GM12865 (cell line): Measurements from ENCODE around the gene ERF.
A peak's percentile ranks its signal among the peaks of the same experiment; 100 is the strongest.

Source experiments
- DNase-seq: peaks from one replicate; pipeline ENCODE4 v3.0.0; 2010; ENCODE audit warnings: low read depth
- H3K4me3 ChIP-seq: 2 replicates; pipeline ENCODE4 v1.5.1; 2011; ENCODE audit warnings: mild to moderate bottlenecking, low read depth, low read length, control low read depth
- CTCF ChIP-seq: IDR thresholded peaks from 2 replicates; pipeline ENCODE4 v1.5.1; 2011; ENCODE audit warnings: low read length, control low read depth, low read depth, inconsistent platforms; ENCODE audit not compliant: insufficient read depth; ENCODE audit errors: missing control alignments

The ERF gene

GRCh38 chr19:42287017-42287826 lies 32.3 kb upstream of the ERF start:
- no peak for DNase-seq
- TF ChIP-seq CTCF = no peak
- H3K4me3 ChIP-seq = no peak overlapping the region

GRCh38 chr19:42286349-42287016 lies 31.6 kb upstream of the ERF start:
- DNase-seq = no peak
- peak overlapping the region; percentile 91; the same call in 1 of the 2 replicates for H3K4me3 ChIP-seq
- TF ChIP-seq CTCF = no peak

DNA sequence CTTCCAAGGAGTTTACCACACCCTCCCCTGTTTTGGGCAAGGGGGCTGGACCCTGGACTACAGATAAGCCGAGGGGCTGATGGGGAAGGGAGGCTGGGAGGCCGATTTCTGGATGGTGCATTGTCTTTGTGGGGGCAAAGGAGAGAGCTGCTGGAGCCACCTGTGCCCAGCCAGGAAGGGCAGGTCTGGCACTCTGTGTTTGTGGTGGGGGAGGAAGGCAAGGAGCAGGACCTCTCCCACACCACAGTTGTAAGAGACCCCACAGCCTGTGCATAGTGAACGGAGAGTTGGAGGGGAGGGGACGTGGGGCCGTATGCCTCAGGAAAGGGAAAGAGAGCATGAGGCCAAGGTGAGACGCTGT lies 31.0 kb upstream of the ERF start:
- no peak for DNase-seq
- TF ChIP-seq CTCF = no peak
- peak overlapping the region; percentile 91 for H3K4me3 ChIP-seq

DNA sequence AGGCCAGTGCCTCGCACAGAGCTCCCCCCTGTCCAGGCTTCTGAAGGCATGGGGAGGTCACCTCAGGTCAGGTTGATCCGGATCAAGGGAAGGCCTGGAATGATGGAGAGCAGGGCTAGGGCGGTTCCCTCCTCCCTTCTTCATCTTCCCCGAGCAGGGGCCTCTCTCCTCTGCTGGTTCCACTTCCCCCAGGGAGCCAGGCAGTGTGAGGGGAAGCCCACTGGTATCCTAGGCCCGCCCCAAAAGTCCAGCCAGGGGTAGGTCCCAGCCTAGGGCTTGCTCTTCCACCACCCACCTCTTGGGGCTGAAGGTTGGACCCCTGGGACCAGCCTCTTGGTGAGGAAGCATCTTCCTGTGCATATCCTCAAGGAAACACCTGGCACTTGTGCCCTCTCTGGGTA lies 30.6 kb upstream of the ERF start:
- TF ChIP-seq CTCF = no peak
- peak; percentile 38 for DNase-seq
- H3K4me3 ChIP-seq = peak overlapping the region; percentile 91

DNA sequence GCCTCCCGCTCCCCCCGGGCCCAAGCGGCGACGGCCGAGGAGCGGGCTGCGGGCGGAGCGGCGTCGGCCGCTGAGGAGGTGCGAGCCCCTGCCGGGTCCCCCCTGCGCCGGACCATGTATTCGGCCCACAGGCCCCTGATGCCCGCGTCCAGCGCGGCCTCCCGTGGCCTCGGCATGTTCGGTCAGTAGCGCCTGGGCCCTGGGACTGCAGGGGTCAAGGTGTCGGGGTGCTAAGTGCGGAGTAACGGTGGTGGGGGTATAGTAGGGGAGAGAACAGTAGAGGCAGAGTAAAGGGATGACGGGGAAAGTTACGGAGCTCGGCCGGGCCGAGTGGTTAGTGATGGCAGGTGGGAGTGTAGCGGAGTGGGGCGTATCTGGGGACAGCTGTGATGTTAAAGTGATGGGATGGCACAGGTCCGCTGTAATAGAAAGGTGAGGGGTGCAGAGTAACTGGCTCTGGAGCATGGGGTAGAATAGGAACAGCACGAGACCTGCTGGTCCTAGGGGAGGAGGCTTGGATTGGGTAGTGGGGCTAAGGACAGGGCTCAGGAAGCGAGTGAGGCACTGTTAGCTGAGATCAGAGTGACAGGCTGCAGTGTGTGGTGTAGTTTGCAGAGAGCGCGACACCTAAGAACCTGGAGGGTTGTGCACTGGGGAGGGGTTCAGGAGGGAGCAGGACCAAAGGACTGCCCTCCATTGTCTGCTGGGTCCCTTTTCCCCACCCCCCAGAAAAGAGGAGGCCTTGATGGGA lies 29.8 kb upstream of the ERF start:
- TF ChIP-seq CTCF = no peak
- peak; percentile 23 for DNase-seq
- peak overlapping the region; percentile 91 for H3K4me3 ChIP-seq

- H3K4me3 ChIP-seq = no peak overlapping the region; the same call in 1 of the 2 replicates
- DNase-seq = peak; percentile 91
- no peak for TF ChIP-seq CTCF
These were observed 29.2 kb upstream of the ERF start for GRCh38 chr19:42284066-42284501.
